OCI-LY1 (cell line): ENCODE data around the gene MINDY4.

ENCODE experiments used
- EZH2 ChIP-seq: fragments of 200-600 bp; sonication (generic), shearing (Covaris generic); IDR thresholded peaks from 2 replicates; pipeline ENCODE4 v1.8.0; 2017; ENCODE audit warnings: borderline replicate concordance, mixed run types, mild to moderate bottlenecking, antibody characterized with exemption, low read length, moderate library complexity, mixed read lengths
- TF ChIP-seq, protein P1 (sequence below): fragments of 200-600 bp; sonication (generic), shearing (Covaris generic); IDR thresholded peaks from 2 replicates; pipeline ENCODE4 v1.5.1; 2017; ENCODE audit warnings: mild to moderate bottlenecking, antibody characterized with exemption, low read length, moderate library complexity, mixed read lengths

DNA sequence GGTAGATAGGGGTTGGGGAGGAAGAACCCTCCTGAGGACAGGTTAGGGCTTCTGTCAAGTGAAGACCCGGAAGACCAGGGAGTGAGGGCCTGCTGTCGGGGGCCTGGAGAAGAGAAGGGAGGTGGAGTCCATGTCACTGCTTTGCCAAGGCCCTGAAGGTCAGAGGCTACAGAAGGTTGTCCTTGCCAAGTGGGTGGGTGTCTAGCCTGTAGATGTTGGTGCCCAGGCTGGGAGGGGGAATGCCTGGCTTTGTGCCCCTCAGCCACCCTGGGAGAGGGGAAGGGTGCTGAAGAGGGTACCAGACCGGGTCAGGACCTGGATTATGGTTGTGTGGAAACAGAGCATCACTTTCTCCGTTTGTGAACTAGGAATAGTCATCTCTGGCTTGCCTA is 73.3 kb downstream of the MINDY4 start:
- TF ChIP-seq, protein P1, sequence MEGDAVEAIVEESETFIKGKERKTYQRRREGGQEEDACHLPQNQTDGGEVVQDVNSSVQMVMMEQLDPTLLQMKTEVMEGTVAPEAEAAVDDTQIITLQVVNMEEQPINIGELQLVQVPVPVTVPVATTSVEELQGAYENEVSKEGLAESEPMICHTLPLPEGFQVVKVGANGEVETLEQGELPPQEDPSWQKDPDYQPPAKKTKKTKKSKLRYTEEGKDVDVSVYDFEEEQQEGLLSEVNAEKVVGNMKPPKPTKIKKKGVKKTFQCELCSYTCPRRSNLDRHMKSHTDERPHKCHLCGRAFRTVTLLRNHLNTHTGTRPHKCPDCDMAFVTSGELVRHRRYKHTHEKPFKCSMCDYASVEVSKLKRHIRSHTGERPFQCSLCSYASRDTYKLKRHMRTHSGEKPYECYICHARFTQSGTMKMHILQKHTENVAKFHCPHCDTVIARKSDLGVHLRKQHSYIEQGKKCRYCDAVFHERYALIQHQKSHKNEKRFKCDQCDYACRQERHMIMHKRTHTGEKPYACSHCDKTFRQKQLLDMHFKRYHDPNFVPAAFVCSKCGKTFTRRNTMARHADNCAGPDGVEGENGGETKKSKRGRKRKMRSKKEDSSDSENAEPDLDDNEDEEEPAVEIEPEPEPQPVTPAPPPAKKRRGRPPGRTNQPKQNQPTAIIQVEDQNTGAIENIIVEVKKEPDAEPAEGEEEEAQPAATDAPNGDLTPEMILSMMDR: no peak
- TF ChIP-seq EZH2: no peak
